NK-92 treated with Interleukin-12 subunit alpha and Interleukin-12 subunit beta, amount 100 ng/mL, for 24 hours (cell line): ENCODE measurements around the gene UBFD1.
"Not testable (repeated sequence)": the region's sequence is repeated elsewhere in the genome, so short reads cannot be mapped to it uniquely, and the experiment has no call there.

Source experiments
- DNase-seq: peaks from one replicate; lab custom pipeline; 2025; lab: John Stamatoyannopoulos, UW

Gene UBFD1

DNA sequence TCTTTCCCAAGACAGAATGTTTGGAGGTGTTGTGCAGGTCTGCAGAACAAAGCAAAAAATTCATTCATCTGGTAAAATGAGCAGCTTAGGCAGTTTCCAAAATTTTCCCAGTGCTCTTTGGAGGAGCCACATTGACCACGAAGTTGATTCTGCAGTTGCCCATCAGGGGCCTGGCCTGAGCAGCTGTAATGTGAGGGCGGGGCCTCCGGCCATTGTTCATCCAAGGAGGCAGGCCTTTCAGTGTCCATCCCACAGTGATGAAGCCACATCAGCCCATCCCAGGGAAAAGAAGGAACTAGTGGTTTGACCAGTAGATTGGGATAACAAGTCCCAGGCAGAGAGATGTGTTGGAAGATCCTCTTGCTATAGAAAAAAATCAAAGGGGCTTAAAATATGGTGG is 10.1 kb downstream of the UBFD1 start:
- DNase-seq: no peak

DNA sequence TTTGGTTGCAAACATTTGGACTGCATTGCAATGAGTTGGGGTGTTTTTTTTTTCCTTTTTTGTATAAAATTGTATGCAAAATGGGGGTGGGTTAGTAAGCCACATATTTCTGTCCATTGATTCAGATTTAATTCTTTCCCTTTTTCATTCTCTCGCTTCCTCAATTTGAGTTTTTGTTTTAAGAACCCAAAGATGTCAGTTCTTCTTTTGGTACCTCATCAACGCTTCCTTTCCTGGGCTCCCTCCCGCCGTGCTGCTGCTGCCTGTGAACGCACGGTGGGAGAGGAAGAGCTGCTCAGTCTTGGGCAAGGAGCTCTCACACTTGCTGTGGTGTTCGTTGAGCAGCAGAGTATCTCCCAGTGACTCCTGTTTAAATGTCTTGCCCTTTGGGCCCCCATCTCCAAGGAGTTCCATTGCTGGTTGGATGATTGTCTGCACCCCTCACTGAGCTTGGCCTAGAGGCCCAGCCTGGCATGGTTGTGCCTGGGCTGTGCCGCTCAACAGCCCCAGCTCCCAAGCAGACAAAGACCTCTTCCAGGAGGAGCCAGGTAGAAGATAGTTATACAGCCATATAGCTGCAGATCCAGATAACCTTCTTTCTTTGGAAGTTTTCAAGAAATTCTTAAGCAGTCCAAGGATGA is 13.6 kb downstream of the UBFD1 start:
- DNase-seq: no peak

DNA sequence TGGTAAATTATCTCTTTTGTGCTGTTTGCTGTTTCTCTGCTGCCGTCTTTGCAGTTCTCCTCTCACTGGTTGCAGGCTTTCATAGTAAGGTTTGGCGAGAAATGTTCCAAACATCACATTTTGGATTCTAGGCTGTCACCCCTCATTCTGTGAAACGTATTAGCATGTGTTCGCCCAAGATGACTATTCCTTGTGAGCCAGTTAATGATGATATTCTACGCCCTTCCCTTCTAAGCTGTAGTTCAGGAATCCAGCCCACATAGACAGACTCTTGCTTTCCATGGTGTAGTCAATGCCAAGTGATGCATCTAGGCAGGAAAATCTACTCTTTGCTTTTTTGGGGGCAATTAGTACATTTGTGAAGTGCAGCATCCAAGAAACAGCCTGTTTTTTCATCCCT is 14.4 kb downstream of the UBFD1 start:
- no peak for DNase-seq

DNA sequence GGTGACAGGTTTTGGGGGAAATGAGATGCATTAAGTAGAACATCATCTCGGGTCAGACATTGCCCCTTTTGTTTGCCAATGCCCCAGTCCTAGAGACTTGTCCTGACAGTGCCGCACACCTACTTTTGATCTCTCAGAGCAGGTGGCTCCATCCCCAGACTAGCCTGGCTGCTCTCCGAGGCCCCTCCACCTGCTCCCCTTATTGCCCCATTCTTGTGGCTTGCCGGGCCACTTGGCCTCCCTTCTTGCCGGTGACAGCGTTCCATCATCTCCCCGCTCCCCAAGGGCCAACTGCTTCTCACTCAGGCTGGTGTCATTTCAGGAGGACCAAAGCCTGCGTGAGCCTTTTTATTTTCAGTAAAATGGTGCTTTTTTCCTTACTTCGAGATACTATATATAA is 14.9 kb downstream of the UBFD1 start:
- DNase-seq: no peak

DNA sequence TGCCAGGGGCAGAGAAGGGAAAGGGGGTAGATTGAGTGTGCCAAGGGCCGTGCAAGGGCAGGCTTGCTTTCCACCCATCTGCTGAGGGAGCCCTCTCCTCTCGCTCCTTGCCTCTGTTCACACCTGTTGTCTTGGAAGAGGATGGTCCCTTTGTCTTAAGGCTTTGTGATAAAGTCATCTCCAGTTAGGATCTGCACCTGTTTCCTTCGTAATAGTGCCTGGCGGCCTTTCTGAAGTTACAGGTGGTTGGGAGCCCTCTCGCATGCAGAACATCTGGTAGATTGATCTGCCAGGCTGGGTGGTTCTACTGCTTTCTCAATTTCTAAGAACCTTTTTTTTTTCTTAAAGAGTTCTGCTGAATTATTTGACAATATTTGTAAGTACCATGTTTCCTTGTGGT is 16.3 kb downstream of the UBFD1 start:
- no peak for DNase-seq

DNA sequence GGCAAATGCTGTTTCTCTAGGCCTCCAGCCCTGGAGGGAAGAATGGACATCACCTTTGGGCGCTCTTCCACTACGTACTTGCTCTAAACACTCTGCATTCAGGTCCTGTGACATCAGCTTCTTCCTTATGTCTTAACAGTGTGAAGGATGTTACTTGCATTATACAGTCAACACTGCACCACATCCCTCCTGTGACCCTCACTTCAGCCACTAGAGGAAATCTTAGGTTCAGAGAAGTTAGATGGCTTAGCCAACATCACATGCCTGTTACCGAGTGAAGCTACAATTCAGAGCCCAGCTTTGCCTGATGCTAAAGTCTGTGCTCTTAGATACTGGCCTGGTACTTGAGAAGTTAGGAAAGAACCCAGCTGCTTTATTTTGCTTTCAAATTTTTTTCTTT is 18.3 kb downstream of the UBFD1 start:
- no peak for DNase-seq

DNA sequence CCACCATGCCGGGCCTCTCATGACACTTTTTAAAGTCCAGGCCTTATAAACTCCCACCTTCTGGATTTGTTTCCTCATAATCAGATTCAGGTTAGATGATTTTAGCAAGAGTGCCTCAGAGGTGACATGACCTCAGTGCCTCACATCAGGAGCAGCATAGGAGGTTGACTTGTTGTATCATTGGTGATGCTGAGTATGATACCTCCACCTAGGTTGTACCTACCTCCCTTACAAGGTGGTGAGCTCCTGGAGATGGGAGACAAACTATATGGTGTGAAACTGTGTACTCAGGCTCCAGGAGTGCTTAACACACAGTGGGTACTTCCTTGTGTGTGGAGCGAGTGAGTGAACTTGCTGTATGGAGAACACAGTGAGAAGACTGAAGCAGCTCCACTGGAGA is 20.0 kb downstream of the UBFD1 start:
- DNase-seq: no peak

DNA sequence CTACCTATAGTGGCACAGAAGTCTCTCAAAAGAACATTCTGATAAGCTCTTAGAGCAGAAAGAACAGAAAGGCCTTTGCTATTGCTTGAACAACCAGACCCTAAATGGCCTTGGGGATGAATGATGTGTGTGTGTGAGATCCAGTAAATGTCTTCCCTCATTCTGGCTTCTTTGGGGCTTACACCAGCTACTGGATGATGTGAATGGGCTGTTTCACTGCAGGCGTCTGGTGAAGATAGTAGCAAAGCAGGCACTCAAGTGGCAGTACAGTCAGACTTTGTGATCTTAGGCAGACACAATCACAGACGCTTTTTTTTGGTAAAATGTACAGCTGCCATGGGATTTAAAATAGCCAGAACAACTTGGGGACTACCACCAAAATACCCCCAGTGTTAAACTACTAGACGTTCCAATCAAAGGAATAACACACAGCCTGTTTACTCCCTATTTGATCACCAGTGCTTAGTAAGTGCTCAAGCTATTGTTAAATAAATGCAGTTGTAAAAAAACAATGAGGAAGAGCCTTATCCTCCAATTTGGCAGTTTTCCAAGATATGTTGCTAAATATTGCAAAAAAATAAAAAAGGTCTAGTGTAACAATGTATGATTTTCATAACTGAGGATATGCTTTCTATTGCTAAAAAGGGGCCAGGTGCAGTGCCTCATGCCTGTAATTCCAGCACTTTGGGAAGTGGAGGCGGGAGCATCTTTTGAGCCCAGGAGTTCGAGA is 20.7 kb downstream of the UBFD1 start:
- DNase-seq: no peak

DNA sequence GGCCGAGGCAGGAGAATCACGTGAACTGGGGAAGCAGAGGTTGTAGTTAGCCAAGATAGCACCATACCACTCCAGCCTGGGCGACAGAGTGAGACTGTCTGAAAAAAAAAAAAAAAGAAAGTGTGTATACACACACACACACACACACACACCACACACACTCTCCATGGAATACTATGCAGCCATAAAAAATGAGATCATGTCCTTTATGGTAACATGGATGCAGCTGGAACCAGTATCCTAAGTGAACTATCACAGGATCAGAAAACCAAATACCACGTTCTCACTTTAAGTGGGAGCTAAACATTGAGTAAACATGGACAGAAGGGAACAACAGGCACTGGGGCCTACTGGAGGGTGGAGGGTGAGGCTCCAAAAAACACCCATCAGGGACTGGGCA is 21.8 kb downstream of the UBFD1 start:
- DNase-seq: no peak

DNA sequence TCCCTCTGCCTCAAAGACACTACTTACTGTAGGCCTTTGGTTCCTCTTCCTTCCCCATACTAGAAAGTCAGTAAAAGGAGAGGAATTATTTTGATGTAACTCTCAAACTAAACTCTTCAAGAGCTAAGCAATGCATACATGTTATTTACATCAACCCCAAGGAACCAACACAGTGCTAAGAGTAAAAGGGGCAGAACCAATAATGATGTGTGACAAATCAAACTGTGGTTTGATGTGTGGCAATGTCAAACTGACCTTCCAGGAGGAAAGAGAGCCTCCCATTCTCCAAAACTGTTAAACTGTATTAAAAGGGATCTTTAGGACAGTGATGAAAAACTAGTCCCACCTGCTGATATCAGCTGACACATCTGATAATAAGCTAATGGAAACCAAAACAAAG is 22.9 kb downstream of the UBFD1 start:
- DNase-seq: no peak

DNA sequence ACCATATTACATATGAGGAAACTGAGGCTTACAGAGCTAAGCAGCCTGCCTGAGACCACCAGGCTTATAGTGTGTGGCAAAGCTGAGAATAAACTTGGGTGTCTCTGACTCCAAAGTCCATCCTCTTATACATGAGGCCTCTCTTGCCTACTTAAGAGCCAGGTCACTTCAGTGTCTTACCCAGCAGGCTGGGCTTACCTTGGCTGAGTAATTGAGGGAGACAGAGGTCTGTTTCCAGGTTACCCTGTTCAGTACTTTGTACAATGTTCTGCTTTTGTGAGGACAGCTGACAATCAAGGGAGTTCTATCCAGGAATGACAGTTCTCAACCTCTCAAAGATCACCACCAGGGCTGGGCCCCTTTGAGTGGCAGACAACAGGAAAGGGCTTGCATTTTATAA is 24.2 kb downstream of the UBFD1 start:
- DNase-seq: no peak

DNA sequence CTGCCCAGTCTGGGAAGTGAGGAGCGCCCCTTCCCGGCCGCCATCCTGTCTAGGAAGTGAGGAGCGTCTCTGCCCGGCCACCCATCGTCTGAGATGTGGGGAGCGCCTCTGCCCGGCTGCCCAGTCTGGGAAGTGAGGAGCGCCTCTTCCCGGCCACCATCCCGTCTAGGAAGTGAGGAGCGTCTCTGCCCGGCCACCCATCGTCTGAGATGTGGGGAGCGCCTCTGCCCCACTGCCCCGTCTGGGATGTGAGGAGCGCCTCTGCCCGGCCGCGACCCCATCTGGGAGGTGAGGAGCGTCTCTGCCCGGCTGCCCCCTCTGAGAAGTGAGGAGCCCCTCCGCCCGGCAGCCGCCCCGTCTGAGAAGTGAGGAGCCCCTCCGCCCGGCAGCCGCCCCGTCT is 25.7 kb downstream of the UBFD1 start:
- not testable (repeated sequence) for DNase-seq

DNA sequence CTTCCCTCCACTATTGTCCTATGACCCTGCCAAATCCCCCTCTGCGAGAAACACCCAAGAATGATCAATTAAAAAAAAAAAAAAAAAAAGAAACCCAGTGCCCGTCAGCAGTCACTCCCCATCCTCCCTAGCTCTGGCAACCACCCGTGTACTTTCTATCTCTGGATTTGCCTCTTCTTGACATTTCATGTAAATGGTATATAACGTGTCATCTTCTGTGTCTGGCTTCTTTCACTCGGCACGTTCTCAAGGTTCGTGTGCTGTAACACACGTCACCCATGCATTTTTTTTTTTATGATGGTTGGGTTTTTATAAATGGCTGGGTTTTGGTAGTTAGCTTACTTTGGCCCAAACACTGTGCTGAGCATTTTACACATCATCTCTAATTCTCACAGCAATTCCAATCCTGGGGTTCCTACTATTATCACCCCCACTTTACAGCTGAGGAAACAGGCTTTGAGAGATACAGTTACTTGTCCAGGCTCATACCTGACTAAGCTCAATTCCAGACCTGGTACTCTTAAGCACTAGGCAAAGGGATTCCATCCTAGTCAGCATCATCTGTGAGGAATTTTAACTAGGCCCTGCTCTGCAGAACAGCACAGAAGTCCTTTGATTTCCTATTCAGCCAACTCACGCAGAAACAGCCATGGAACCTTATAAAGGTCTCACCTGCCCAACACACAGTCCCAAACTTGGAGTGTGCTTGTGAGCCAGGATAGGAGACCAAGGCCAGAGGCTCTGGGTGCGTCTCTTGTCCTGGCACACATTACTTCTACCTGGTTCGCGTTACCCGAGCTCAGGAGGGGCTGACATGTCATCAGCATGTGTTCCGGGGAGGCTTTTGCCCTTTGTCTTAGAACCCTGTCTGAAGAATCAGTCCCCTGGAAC is 26.9 kb downstream of the UBFD1 start:
- no peak for DNase-seq

DNA sequence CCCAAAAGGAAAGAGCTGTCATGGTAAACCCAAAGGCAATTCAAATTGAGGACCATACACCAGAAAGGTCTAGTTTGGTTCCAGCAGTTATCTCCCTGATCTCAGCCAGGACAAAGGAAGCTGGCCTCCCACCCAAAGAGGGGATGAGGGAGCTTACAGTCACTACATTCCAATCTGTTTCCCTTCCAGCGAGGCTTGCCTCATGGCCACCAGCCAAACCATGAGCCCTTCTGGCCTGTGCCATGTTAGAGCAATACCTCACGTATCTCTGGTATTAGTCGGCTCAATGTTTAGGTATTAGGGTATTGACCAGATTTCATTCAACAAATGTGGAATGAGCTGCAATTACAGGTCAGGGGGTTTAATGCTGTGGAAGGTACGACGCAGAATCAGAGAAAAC is 30.2 kb downstream of the UBFD1 start:
- DNase-seq: no peak

DNA sequence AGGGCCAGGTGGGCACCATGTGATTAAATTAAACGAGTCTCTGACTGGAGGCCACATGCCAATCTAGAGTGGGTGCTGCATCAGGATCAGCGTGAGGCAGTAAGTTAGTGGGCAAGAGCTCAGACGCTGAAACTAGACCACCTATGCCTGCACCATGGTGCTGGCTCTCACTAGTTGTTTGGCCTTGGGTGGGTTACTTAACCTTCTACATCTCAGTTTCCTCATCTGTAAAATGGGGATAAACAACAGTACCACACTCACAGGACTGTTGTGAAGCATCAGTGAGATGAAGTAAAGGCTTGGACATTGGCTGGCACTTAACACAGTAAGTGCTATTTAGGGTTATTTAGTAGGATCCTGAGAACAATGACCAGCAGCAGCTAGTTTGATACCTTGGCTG is 32.7 kb downstream of the UBFD1 start:
- no peak for DNase-seq

DNA sequence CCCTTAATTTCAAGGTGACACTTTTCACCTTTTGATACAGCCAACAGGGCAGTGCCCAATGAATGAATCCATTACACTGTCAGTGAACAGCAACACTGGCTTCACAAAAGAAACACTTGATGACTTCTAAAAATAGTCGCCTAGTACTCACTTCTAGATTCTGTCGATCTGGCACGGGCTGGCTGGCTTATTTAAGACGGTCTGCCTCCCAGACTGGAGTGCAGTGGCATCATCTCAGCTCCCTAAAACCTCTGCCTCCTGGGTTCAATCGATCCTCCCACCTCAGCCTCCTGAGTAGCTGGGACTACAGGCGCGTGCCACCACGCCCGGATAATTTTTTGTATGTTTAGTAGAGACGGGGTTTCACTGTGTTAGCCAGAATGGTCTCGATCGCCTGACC is 36.7 kb downstream of the UBFD1 start:
- DNase-seq: no peak

DNA sequence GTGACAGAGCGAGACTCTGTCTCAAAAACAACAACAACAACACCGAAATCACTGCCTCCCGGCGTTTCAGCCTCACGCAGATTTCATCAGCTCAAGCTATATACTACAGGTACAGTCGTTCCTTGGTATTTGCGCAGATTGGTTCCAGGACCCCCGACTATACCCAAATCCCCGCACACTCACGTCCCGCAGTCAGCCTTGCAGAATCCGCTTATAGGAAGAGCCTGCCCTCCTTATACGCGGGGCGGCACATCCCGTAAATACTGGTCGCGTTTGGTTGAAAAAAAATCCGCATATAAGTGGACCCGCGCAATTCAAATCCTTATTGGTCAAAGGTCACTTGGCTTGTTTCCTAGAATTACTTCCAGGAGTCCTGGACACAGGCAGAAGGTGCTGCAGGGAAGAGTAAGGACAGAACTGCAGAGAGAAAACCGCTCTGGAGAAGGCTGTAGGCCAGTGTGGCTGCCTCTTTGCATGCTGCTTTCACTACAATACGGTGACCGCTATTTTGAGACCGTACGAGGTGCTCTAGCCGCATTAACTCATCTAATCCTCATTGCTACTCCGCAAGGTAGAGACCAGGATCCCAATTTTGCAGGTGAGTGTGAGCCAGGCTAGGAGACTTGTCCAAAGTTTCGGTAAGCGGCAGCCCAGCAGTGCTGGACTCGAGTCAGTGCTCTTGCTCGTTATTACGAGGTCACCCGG is 37.9 kb downstream of the UBFD1 start:
- DNase-seq: no peak

DNA sequence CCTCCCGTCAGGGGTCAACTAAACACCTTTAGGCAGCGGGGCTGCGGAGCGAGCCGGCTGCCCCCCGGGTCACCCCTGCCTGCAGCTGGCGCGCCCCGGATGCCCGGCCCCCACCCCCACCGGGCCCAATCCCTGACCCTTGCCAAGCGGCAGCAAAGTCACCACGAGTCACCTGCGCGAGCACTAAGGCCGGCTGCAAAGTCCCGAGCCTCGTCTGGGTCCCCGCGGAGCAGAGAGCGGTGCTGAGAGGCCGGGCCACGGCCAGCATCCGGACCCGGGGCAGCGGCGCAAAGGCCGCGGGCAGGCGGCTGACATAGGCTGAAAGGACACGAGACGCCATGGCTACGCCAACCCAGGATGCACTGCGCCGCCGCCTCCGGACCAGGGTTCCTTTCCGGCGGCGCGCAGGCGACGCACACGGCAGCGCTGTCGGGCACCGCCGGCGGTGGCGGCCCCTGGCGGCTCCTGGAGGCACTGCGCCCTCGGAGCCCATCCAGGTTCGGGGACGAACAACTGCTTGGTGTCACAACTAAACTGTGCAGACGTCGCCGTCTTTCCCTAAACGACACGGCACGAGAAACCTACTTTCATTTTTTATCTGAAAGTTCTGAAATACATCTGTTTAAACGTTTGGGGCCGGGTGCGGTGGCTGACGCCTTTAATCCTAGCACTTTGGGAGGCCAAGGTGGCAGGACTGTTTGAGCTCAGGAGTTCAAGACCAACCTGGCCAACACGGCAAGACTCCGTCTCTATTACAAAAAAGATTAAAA is 38.6 kb downstream of the UBFD1 start, which contains the start of gene NDUFAB1:
Gene NDUFAB1, minus strand, starts transcription at position 366 of the 770 bp plus-strand sequence. Its CDS starts 26 bp downstream, at position 340.
- peak; percentile 82 for DNase-seq

DNA sequence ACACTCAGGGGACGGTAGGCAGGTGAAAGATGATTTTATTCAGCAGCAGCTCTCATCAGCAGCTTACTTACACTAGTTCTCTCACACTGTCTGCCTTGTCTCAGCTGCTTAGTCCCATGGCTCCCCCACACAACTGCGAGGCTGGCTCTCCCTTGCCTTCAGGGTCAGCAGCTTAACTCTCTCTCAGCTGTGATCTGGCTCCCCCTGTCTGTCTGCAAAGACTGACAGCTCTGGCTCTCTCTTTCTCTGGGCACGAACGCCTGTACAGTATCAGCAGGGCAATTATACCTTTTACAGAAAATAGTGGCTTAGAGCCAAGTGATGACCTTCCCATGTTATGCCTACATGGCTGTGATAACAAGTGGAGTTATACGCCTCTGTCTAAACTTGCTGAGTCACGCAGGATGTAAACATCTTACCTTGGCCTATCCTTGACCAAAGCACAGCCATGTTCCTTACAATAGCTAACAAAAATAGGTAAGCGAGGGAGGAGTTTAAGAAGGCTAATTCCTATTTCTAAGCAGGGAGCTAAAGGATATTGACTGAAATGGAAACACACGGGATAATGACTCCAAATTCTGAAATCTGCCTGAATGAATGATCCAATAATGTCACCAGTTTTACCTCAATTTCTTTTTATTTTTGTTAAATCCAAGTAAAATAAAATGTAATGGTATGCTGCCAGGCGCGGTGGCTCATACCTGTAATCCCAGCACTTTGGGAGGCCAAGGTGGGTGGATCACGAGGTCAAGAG is 39.7 kb downstream of the UBFD1 start:
- no peak for DNase-seq

DNA sequence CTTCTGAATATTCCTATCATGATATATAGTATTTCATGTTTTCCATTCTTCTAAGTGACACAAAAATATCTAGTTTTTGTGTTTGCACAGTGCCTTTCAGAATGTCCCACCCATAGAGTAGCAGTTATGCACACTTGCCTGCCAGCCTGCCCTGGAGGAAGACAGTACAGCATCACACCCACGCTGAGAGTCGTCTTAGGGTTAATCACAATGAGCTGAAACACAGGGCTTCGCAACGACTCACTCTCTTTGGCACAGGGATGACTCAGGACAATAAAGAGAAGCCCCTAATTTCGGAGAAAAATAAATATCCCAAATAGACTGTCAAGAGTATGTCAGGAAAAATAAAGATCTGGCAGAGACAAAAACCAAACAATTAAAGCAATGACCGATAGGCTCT is 50.2 kb downstream of the UBFD1 start:
- no peak for DNase-seq

DNA sequence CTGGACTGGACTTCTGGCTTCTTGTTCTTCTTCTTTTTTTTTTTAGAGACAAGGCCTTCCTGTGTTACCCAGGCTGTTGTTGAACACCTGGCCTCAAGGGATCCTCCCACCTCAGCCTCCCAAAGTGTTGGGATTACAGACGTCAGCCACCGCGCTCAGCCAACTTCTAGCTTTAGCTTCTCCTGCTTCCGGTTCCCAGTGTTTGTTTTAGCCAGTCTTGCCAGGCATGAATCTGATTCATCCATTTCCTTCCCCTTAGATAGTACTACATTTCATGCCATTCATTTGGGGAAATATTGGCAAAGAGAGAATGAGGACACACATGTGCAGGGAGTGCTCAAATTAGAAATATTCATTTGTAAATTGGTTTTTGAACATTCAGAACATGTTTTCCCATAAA is 50.7 kb downstream of the UBFD1 start:
- no peak for DNase-seq
